ENCODE data around the gene SLC8A3. TPM values are rescaled to one million over a fixed set of nuclear protein-coding genes. Genes with fewer than 3 reads are reported as not detected.

SLC8A3 gene
- total RNA-seq, 4 donors from 2014 or later, result 0.49 to 1.5 (median 0.92) TPM

DNA sequence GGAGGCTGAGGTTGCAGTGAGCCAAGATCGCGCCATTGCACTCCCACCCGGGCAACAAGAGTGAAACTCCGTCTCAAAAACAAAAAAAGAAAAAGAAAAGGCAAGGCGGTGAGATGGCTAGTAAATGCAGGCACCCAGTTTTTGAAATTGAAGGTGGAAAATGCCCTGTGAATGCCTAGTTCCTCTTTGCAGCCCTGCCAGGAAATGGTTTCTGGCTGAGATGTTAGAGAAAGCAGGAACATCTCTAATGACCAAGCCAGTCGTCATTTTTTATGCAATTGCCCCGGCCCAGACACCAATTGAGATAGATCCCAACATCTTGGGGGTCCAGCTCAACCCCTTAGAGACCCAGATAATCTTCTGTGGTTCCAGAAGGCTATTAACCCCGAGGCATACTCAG, 17.0 kb downstream of the SLC8A3 start:
- no peak for ATAC-seq
- Histone ChIP-seq H3K9me3 (no peaks in the 10 kb centered on the region), H3K4me1 (no peaks in the 10 kb centered on the region), H3K36me3 (no peaks in the 10 kb centered on the region), H3K27ac (no peak overlapping the region), H3K4me3 (no peak overlapping the region), H3K27me3 (no peaks in the 10 kb centered on the region)
- 75 to 83% methylated on average over 7 to 8 of the region's 8 CpGs for WGBS, 2 donors (ENCODE audit: low coverage in 1 of 2)
- TF ChIP-seq, protein P1, sequence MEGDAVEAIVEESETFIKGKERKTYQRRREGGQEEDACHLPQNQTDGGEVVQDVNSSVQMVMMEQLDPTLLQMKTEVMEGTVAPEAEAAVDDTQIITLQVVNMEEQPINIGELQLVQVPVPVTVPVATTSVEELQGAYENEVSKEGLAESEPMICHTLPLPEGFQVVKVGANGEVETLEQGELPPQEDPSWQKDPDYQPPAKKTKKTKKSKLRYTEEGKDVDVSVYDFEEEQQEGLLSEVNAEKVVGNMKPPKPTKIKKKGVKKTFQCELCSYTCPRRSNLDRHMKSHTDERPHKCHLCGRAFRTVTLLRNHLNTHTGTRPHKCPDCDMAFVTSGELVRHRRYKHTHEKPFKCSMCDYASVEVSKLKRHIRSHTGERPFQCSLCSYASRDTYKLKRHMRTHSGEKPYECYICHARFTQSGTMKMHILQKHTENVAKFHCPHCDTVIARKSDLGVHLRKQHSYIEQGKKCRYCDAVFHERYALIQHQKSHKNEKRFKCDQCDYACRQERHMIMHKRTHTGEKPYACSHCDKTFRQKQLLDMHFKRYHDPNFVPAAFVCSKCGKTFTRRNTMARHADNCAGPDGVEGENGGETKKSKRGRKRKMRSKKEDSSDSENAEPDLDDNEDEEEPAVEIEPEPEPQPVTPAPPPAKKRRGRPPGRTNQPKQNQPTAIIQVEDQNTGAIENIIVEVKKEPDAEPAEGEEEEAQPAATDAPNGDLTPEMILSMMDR (IDR thresholded peaks at IDR 0.05), result no peak
- no peak for TF ChIP-seq POLR2AphosphoS5 (IDR thresholded peaks at IDR 0.05)
- TF ChIP-seq EP300 (IDR thresholded peaks at IDR 0.05), result no peak
- TF ChIP-seq POLR2A (IDR thresholded peaks at IDR 0.05), result no peak

DNA sequence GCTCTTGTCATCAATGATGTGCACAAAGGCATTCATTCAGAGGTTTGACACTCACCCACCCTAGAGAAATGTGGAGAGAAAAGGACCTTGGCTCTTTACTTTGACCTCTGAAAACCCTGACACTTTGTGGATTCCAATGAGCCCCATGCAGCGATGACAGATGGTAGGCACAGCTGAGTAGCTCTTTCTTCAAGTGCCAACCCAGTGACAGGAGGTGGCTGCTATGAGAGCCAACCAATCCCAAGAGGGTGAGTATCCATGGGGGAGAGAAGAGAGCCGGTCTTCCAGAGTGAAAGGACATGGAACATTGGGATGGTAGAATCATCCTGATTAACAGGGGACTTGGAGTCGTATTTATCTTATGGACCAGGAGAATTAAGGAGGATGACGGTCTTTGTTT, 17.8 kb downstream of the SLC8A3 start:
- TF ChIP-seq POLR2AphosphoS5 (IDR thresholded peaks at IDR 0.05), result no peak
- no peak for TF ChIP-seq POLR2A (IDR thresholded peaks at IDR 0.05)
- no peak for TF ChIP-seq EP300 (IDR thresholded peaks at IDR 0.05)
- TF ChIP-seq, protein P1 (IDR thresholded peaks at IDR 0.05), result no peak
- Histone ChIP-seq H3K9me3 (no peaks in the 10 kb centered on the region), H3K36me3 (no peaks in the 10 kb centered on the region), H3K27me3 (no peaks in the 10 kb centered on the region), H3K4me1 (no peaks in the 10 kb centered on the region), H3K27ac (no peak overlapping the region), H3K4me3 (no peak overlapping the region)
- no peak for ATAC-seq
- 56 to 88% methylated on average over 2 of the region's 4 CpGs for WGBS, 2 donors (ENCODE audit: low coverage in 1 of 2)

DNA sequence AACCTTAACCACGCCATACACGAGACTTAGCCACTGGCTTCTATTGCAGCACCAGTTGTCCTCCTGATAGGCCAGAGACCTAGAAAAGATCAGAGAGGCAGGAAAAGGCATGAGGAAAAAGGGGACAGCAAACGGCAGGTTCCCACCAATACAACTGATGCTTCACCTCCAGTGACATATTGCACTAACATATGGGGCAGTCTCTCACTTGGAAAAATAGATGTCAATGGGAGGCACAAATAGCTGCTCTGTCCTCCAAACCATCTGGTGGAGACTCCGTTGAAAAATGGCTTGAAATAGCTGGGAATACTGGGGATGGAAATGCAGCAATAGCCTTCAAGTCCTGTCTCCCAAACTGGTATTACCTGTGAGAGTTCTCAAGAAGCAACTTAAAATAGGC, 20.3 kb downstream of the SLC8A3 start:
- Histone ChIP-seq H3K36me3 (no peaks in the 10 kb centered on the region), H3K4me3 (no peak overlapping the region), H3K27me3 (no peaks in the 10 kb centered on the region), H3K9me3 (no peaks in the 10 kb centered on the region), H3K4me1 (no peaks in the 10 kb centered on the region), H3K27ac (no peak overlapping the region)
- TF ChIP-seq POLR2A (IDR thresholded peaks at IDR 0.05) (no peak), EP300 (IDR thresholded peaks at IDR 0.05) (no peak), POLR2AphosphoS5 (IDR thresholded peaks at IDR 0.05) (no peak)
- TF ChIP-seq, protein P1 (IDR thresholded peaks at IDR 0.05), result no peak
- ATAC-seq, result no peak
- 85 to 88% methylated on average over 2 to 4 of the region's 4 CpGs for WGBS, 2 donors (ENCODE audit: low coverage in 1 of 2)

DNA sequence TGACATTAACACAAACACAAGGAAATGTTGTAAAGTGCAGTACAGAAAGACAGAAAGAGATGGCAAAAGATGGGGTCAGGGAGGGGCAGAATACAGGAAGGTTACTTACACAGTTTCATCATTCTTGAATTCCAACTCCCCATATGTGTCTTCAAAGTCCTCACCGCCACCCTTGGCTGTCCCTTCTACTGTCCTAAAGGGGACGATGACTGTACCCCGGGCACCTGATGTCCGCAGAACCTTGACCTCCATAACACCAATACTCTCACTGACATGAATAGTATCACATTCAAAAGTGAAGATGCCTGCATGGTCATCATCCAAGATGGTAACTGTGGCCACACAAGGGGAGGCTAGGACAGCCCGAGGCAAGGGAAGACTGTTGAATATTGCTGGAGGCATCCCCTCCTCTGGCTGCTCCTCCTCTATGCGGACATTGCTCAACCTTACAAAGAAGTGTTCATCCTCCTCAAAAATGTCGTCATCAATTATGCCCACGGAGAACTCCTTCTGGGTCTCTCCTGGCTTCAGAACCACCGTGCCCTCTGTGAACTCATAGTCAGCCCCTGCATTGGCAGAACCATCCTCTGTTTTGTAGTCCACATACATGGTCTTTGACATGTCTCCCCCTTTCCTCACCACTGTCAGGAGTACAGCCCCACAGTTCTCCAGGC, 22.1 kb downstream of the SLC8A3 start:
- no peaks in the 10 kb centered on the region for H3K27me3 ChIP-seq
- H3K27ac ChIP-seq, result no peak overlapping the region
- no peak for ATAC-seq
- H3K4me1 ChIP-seq, result no peaks in the 10 kb centered on the region
- TF ChIP-seq, protein P1 (IDR thresholded peaks at IDR 0.05), result no peak
- no peak for TF ChIP-seq EP300 (IDR thresholded peaks at IDR 0.05)
- no peak for TF ChIP-seq POLR2AphosphoS5 (IDR thresholded peaks at IDR 0.05)
- no peak for TF ChIP-seq POLR2A (IDR thresholded peaks at IDR 0.05)
- no peaks in the 10 kb centered on the region for H3K36me3 ChIP-seq
- no peak overlapping the region for H3K4me3 ChIP-seq
- WGBS, 2 donors (ENCODE audit: low coverage in 1 of 2), result 88 to 98% methylated on average over 7 of the region's 9 CpGs
- H3K9me3 ChIP-seq, result no peaks in the 10 kb centered on the region

DNA sequence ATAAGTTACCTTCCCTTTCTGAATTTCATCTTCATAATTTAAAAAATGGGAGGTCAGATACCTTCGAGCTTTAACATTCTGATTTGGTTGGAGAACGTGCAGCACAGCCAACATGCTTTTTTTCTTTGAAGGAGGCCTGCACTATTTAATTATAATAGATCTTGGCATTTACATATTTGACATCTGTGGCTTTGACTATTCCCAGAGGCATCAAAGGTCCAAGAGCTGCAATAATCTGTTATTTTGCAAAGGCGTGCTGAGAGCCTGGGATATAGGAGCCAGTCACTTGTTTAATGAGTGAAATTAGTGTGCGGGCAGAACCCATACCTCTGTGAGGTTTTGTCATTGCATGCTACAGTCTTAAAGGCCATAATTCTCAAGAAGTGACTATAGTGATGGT, 26.4 kb downstream of the SLC8A3 start:
- H3K4me1 ChIP-seq, result no peaks in the 10 kb centered on the region
- H3K4me3 ChIP-seq, result no peak overlapping the region
- no peaks in the 10 kb centered on the region for H3K27me3 ChIP-seq
- H3K9me3 ChIP-seq, result no peaks in the 10 kb centered on the region
- 55 to 63% methylated on average over 4 of the region's 4 CpGs for WGBS, 2 donors (ENCODE audit: low coverage in 1 of 2)
- no peak for ATAC-seq
- no peak overlapping the region for H3K27ac ChIP-seq
- TF ChIP-seq EP300 (IDR thresholded peaks at IDR 0.05) (no peak), POLR2A (IDR thresholded peaks at IDR 0.05) (no peak), POLR2AphosphoS5 (IDR thresholded peaks at IDR 0.05) (no peak)
- TF ChIP-seq, protein P1 (IDR thresholded peaks at IDR 0.05), result no peak
- no peaks in the 10 kb centered on the region for H3K36me3 ChIP-seq

Data from gastroesophageal sphincter (tissue), 4 donors.